HepG2 (cell line): ENCODE data around the gene PMM2. TPM values are rescaled to one million over a fixed set of nuclear protein-coding genes. Genes with fewer than 3 reads are reported as not detected.
A peak's percentile ranks its signal among the peaks of the same experiment; 100 is the strongest.

Experiments used
- CCDC6 ChIP-seq: sonication (generic); formaldehyde crosslinking; IDR thresholded peaks from 2 replicates; pipeline ENCODE4 v1.8.1; 2022; ENCODE audit warnings: mild to moderate bottlenecking, missing genetic modification reagents, moderate library complexity
- NFAT5 ChIP-seq: sonication (generic); formaldehyde crosslinking; IDR thresholded peaks from 2 replicates; pipeline ENCODE4 v1.4.0; 2020; ENCODE audit warnings: missing genetic modification reagents
- RARA ChIP-seq: IDR thresholded peaks from 2 replicates; pipeline ENCODE4 v1.6.1; 2016; ENCODE audit warnings: missing genetic modification reagents, missing compliant biosample characterization
- SOX13 ChIP-seq, 3 experiments: fragments of 450-650 bp in 1 of 3; sonication (generic) in 1 of 3; formaldehyde crosslinking in 1 of 3; IDR thresholded peaks in 2 of 3; conservative IDR thresholded peaks in 1 of 3; 2 replicates each; pipeline versions ENCODE4 v1.5.0 to v1.6.1; 2016 to 2020; ENCODE audit warnings: antibody characterized with exemption in 1 of 3, mild to moderate bottlenecking in 1 of 3, missing compliant biosample characterization in 1 of 3, missing genetic modification reagents in 1 of 3, moderate library complexity in 1 of 3
- SPEN ChIP-seq: sonication (generic); formaldehyde crosslinking; IDR thresholded peaks from 2 replicates; pipeline ENCODE4 v1.5.1; 2020; ENCODE audit warnings: low read depth, mild to moderate bottlenecking, missing genetic modification reagents
- STAG1 ChIP-seq: sonication (generic); formaldehyde crosslinking; IDR thresholded peaks from 2 replicates; pipeline ENCODE4 v1.4.0; 2020; ENCODE audit warnings: missing genetic modification reagents
- TEAD3 ChIP-seq: optimal IDR thresholded peaks from 2 replicates; pipeline ENCODE3; 2016; ENCODE audit warnings: borderline replicate concordance
- ZBTB44 ChIP-seq: sonication (generic); formaldehyde crosslinking; IDR thresholded peaks from 2 replicates; pipeline ENCODE4 v1.4.0; 2020; ENCODE audit warnings: missing genetic modification reagents
- ZNF143 ChIP-seq: sonication (generic); formaldehyde crosslinking; IDR thresholded peaks from 2 replicates; pipeline ENCODE4 v1.4.0; 2020; ENCODE audit warnings: missing genetic modification reagents
- ZNF652 ChIP-seq: IDR thresholded peaks from 2 replicates; pipeline ENCODE4 v1.6.1; 2016; ENCODE audit warnings: low read depth, borderline replicate concordance
- polyA plus RNA-seq, 8 experiments: library from polyadenylated mRNA; depleted of rRNA in 3 of 8; stranded (reverse) in 7 of 8; unstranded in 1 of 8; fragments of >200 nt; fragmentation: Illumina TruSeq in 4 of 8; extraction: Trizol in 4 of 8; gene quantifications; 2 replicates each; pipeline versions ENCODE4 v1.2.1 to v1.2.3, GENCODE V29; 2011 to 2016; ENCODE audit warnings: low read depth in 4 of 8, missing spikeins in 1 of 8, mixed read lengths in 1 of 8; ENCODE audit not compliant: insufficient read depth in 1 of 8
- total RNA-seq, 5 experiments: library from RNA; depleted of rRNA; stranded (reverse); fragments of >200 nt; fragmentation: Illumina TruSeq; extraction: Trizol; gene quantifications; 2 replicates each; pipeline ENCODE4 v1.2.3, GENCODE V29; 2016; ENCODE audit warnings: low read depth in 1 of 5
- TF ChIP-seq, protein P1 (sequence below): sonication (generic); formaldehyde crosslinking; IDR thresholded peaks from 2 replicates; pipeline ENCODE4 v1.9.0; 2022; ENCODE audit warnings: missing genetic modification reagents, mild to moderate bottlenecking, borderline replicate concordance
- TF ChIP-seq, protein P2 (sequence below): sonication (generic); formaldehyde crosslinking; IDR thresholded peaks from 2 replicates; pipeline ENCODE4; 2020; ENCODE audit warnings: missing genetic modification reagents, mild to moderate bottlenecking, borderline replicate concordance

Gene PMM2
- total and polyA plus RNA-seq, 2 of the 13 experiments (the other 11 are each of a cell fraction or from before 2014, with no cell fraction given) = 52.2 to 93.7 TPM

- 0 out of 2 replicates have a peak, but pooled peaks have one; percentile 6 for TF ChIP-seq SPEN (CRISPR knock-in tag)
- peak; percentile 21; the same call in 1 of the 2 replicates for TF ChIP-seq ZNF143 (CRISPR knock-in tag)
- TF ChIP-seq RARA = peak; percentile 19; the same call in 1 of the 2 replicates
- peak; percentile 35 for TF ChIP-seq TEAD3 (CRISPR knock-in tag)
- TF ChIP-seq ZNF652 (CRISPR knock-in tag) = peak; percentile 89; the same call in 1 of the 2 replicates
- peak; percentile 52; the same call in 1 of the 2 replicates for TF ChIP-seq NFAT5 (CRISPR knock-in tag)
- TF ChIP-seq, protein P1, sequence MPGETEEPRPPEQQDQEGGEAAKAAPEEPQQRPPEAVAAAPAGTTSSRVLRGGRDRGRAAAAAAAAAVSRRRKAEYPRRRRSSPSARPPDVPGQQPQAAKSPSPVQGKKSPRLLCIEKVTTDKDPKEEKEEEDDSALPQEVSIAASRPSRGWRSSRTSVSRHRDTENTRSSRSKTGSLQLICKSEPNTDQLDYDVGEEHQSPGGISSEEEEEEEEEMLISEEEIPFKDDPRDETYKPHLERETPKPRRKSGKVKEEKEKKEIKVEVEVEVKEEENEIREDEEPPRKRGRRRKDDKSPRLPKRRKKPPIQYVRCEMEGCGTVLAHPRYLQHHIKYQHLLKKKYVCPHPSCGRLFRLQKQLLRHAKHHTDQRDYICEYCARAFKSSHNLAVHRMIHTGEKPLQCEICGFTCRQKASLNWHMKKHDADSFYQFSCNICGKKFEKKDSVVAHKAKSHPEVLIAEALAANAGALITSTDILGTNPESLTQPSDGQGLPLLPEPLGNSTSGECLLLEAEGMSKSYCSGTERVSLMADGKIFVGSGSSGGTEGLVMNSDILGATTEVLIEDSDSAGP (CRISPR knock-in tag) = peak; percentile 36; the same call in 1 of the 2 replicates
- TF ChIP-seq CCDC6 (CRISPR knock-in tag) = no peak
- TF ChIP-seq, protein P2, sequence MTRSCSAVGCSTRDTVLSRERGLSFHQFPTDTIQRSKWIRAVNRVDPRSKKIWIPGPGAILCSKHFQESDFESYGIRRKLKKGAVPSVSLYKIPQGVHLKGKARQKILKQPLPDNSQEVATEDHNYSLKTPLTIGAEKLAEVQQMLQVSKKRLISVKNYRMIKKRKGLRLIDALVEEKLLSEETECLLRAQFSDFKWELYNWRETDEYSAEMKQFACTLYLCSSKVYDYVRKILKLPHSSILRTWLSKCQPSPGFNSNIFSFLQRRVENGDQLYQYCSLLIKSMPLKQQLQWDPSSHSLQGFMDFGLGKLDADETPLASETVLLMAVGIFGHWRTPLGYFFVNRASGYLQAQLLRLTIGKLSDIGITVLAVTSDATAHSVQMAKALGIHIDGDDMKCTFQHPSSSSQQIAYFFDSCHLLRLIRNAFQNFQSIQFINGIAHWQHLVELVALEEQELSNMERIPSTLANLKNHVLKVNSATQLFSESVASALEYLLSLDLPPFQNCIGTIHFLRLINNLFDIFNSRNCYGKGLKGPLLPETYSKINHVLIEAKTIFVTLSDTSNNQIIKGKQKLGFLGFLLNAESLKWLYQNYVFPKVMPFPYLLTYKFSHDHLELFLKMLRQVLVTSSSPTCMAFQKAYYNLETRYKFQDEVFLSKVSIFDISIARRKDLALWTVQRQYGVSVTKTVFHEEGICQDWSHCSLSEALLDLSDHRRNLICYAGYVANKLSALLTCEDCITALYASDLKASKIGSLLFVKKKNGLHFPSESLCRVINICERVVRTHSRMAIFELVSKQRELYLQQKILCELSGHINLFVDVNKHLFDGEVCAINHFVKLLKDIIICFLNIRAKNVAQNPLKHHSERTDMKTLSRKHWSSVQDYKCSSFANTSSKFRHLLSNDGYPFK = 0 out of 2 replicates have a peak, but pooled peaks have one; percentile 30
- 0 out of 2 replicates have a peak, but pooled peaks have one; percentile 16 for TF ChIP-seq ZBTB44
- TF ChIP-seq STAG1 (CRISPR knock-in tag) = peak; percentile 59
- no peak for TF ChIP-seq SOX13 (IDR thresholded peaks at IDR 0.05)
- TF ChIP-seq SOX13 (CRISPR knock-in tag; conservative IDR thresholded peaks at IDR 0.05 in 1 of 2, IDR thresholded peaks at IDR 0.05 in 1 of 2) = no peak
Observed at GRCh38 chr16:8885674-8886592, 88.3 kb downstream of the PMM2 start (continued).
